HepG2 (cell line): ENCODE data around the gene PARD3.

Experiments
- CC2D1A ChIP-seq: sonication (generic); formaldehyde crosslinking; IDR thresholded peaks from 2 replicates; pipeline ENCODE4 v1.8.1; 2023; ENCODE audit warnings: mild to moderate bottlenecking, missing genetic modification reagents
- ELF1 ChIP-seq: sonication (generic); formaldehyde crosslinking; IDR thresholded peaks from 2 replicates; pipeline ENCODE4 v1.4.0; 2020; ENCODE audit warnings: missing genetic modification reagents
- ETV5 ChIP-seq: IDR thresholded peaks from 2 replicates; pipeline ENCODE4 v1.6.1; 2018; ENCODE audit warnings: missing biosample characterization, missing genetic modification reagents, inconsistent platforms, borderline replicate concordance
- GATA4 ChIP-seq: sonication (generic); IDR thresholded peaks from 2 replicates; pipeline ENCODE4 v1.6.1; 2016; ENCODE audit warnings: antibody characterized with exemption, low read depth, borderline replicate concordance
- NFE2L1 ChIP-seq: sonication (generic); formaldehyde crosslinking; IDR thresholded peaks from 2 replicates; pipeline ENCODE4 v1.4.0; 2020; ENCODE audit warnings: missing genetic modification reagents, mild to moderate bottlenecking, borderline replicate concordance
- TCF7L2 ChIP-seq: IDR thresholded peaks from 2 replicates; pipeline ENCODE4 v1.6.1; 2011; ENCODE audit warnings: mild to moderate bottlenecking, low read depth, low read length, moderate library complexity
- ZNF660 ChIP-seq: sonication (generic); formaldehyde crosslinking; IDR thresholded peaks from 2 replicates; pipeline ENCODE4 v1.5.1; 2020; ENCODE audit warnings: mild to moderate bottlenecking, low read depth, missing genetic modification reagents, borderline replicate concordance
- TF ChIP-seq, protein P1 (sequence below): sonication (generic); formaldehyde crosslinking; IDR thresholded peaks from 2 replicates; pipeline ENCODE4 v1.8.0; 2022; ENCODE audit warnings: low read depth, missing genetic modification reagents
- TF ChIP-seq, protein P2 (sequence below): sonication (generic); formaldehyde crosslinking; IDR thresholded peaks from 2 replicates; pipeline ENCODE4 v1.5.0; 2020; ENCODE audit warnings: mild to moderate bottlenecking, missing genetic modification reagents, moderate library complexity
- TF ChIP-seq, protein P3 (sequence below): IDR thresholded peaks from 2 replicates; pipeline ENCODE4 v1.6.1; 2016; ENCODE audit warnings: missing compliant biosample characterization, missing genetic modification reagents, borderline replicate concordance

DNA sequence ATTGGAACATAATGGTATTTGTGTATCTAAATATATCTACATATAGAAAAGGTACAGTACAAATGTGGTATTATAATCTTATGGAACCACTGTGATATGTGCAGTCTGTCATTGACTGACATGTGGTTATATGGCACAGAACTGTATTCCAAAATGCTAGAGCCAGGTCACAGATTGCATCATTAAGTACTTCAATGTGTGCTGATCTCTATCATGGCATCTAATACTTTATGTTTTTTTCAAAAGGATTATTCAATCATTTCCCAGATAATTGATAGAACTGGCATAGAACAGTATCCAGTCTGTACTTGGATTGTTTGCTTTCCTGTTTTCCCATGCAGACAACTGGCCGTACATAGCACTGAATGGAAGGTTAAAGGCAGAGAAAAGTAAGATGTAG lies 662.7 kb downstream of the PARD3 start:
- TF ChIP-seq, protein P1, sequence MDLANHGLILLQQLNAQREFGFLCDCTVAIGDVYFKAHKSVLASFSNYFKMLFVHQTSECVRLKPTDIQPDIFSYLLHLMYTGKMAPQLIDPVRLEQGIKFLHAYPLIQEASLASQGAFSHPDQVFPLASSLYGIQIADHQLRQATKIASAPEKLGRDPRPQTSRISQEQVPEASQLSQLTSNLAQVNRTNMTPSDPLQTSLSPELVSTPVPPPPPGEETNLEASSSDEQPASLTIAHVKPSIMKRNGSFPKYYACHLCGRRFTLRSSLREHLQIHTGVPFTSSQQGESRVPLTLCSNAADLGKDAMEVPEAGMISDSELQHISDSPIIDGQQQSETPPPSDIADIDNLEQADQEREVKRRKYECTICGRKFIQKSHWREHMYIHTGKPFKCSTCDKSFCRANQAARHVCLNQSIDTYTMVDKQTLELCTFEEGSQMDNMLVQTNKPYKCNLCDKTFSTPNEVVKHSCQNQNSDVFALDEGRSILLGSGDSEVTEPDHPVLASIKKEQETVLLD (CRISPR knock-in tag), result no peak
- TF ChIP-seq TCF7L2 (no peak), ELF1 (CRISPR knock-in tag) (no peak), CC2D1A (CRISPR knock-in tag) (no peak), ETV5 (CRISPR knock-in tag) (no peak), ZNF660 (CRISPR knock-in tag) (no peak), GATA4 (no peak), NFE2L1 (CRISPR knock-in tag) (no peak)
- TF ChIP-seq, protein P2, sequence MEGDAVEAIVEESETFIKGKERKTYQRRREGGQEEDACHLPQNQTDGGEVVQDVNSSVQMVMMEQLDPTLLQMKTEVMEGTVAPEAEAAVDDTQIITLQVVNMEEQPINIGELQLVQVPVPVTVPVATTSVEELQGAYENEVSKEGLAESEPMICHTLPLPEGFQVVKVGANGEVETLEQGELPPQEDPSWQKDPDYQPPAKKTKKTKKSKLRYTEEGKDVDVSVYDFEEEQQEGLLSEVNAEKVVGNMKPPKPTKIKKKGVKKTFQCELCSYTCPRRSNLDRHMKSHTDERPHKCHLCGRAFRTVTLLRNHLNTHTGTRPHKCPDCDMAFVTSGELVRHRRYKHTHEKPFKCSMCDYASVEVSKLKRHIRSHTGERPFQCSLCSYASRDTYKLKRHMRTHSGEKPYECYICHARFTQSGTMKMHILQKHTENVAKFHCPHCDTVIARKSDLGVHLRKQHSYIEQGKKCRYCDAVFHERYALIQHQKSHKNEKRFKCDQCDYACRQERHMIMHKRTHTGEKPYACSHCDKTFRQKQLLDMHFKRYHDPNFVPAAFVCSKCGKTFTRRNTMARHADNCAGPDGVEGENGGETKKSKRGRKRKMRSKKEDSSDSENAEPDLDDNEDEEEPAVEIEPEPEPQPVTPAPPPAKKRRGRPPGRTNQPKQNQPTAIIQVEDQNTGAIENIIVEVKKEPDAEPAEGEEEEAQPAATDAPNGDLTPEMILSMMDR (CRISPR knock-in tag), result no peak
- TF ChIP-seq, protein P3, sequence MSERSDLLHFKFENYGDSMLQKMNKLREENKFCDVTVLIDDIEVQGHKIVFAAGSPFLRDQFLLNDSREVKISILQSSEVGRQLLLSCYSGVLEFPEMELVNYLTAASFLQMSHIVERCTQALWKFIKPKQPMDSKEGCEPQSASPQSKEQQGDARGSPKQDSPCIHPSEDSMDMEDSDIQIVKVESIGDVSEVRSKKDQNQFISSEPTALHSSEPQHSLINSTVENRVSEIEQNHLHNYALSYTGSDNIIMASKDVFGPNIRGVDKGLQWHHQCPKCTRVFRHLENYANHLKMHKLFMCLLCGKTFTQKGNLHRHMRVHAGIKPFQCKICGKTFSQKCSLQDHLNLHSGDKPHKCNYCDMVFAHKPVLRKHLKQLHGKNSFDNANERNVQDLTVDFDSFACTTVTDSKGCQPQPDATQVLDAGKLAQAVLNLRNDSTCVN (CRISPR knock-in tag), result no peak
